ENCODE results near the gene DNAAF8.

Gene DNAAF8

GRCh38 chr16:4734063-4734729 lies at the start of gene DNAAF8, which contains the start of gene ANKS3:
TSS of gene DNAAF8 (plus strand) at chr16:4734537. CDS start at chr16:4736515, 1,978 bp downstream.
TSS of gene ANKS3 (minus strand) at chr16:4734271. CDS start at chr16:4730149, 4,122 bp downstream.
- peak; percentile 71 for DNase-seq (ENCODE audit: low spot score)

GRCh38 chr16:4684763-4685162 lies 49.6 kb upstream of the DNAAF8 start:
- DNase-seq (ENCODE audit: low spot score): no peak

GRCh38 chr16:4685292-4685691 lies 49.0 kb upstream of the DNAAF8 start:
- DNase-seq (ENCODE audit: low spot score): no peak

- no peak for DNase-seq (ENCODE audit: low spot score)
Measured at GRCh38 chr16:4685776-4686496, 48.4 kb upstream of the DNAAF8 start.

- no peak for DNase-seq (ENCODE audit: low spot score)
Measured at GRCh38 chr16:4686497-4687210, 47.7 kb upstream of the DNAAF8 start.

- DNase-seq (ENCODE audit: low spot score): no peak
Measured at GRCh38 chr16:4687416-4687815, 46.9 kb upstream of the DNAAF8 start.

GRCh38 chr16:4687946-4688673 lies 46.2 kb upstream of the DNAAF8 start:
- DNase-seq (ENCODE audit: low spot score): no peak

GRCh38 chr16:4688674-4689045 lies 45.7 kb upstream of the DNAAF8 start:
- no peak for DNase-seq (ENCODE audit: low spot score)

GRCh38 chr16:4689091-4689671 lies 45.2 kb upstream of the DNAAF8 start:
- no peak for DNase-seq (ENCODE audit: low spot score)

GRCh38 chr16:4689864-4690704 lies 44.3 kb upstream of the DNAAF8 start:
- DNase-seq (ENCODE audit: low spot score): no peak

GRCh38 chr16:4690946-4691665 lies 43.2 kb upstream of the DNAAF8 start:
- no peak for DNase-seq (ENCODE audit: low spot score)

- DNase-seq (ENCODE audit: low spot score): no peak
Measured at GRCh38 chr16:4691666-4692412, 42.5 kb upstream of the DNAAF8 start.

- no peak for DNase-seq (ENCODE audit: low spot score)
Measured at GRCh38 chr16:4692460-4693295, 41.7 kb upstream of the DNAAF8 start.

GRCh38 chr16:4693296-4693955 lies 40.9 kb upstream of the DNAAF8 start, which contains the start of gene NUDT16L1:
TSS of gene NUDT16L1 (plus strand) at chr16:4693562. CDS start at chr16:4693727, 165 bp downstream.
- DNase-seq (ENCODE audit: low spot score): peak; percentile 96

GRCh38 chr16:4693956-4694641 lies 40.2 kb upstream of the DNAAF8 start:
- DNase-seq (ENCODE audit: low spot score): peak; percentile 53

GRCh38 chr16:4694642-4695451 lies 39.5 kb upstream of the DNAAF8 start:
- no peak for DNase-seq (ENCODE audit: low spot score)
